ENCODE data around the gene FUT1.
A peak's percentile ranks its signal among the peaks of the same experiment; 100 is the strongest.
"Not testable (repeated sequence)": the region's sequence is repeated elsewhere in the genome, so short reads cannot be mapped to it uniquely, and the experiment has no call there.

FUT1 gene

DNA sequence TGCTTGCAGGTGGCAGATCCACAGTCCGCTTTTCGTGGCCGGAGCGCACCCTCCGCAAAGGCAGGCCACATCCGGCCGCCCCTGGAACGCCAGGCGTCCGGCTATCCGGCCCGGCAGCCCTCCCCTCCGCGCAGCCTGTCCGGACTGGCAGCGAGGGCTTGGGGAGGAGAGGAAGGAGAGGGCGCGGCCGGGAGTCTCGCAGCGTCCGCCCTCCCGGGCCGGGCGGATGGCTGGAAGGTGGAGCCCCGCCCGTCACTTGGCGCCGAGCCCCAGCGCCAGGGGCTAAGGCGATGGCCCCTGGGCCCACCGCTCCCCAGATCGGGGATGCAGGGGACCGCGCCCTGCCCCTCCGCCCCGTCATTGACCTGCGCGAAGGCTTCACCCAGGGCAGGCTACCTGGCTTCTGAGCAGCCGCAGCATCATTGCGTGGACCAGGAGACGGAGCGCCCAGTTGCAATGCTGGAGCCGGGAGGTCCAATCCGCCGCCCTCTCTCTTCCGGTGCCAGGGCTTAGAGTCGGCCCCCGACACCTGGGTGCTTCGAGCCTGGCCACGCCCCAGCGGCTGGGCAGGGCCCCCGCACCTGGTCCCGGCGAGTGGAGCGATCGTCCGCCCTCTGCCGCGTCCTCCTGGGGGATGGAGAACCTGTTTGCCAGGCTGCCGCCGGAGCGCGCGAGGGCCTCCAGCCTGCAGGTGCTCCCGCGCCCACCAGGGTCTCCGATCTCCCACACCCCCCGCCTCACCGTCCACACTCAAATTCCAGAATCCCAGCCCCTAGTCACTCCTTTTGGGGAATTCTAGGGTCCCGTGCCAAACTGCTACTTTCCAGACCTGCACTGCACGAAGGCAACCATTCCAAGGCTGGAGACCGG is at the start of gene FUT1:
FUT1 (minus strand) TSS at position 146 of the 870 bp plus-strand sequence. CDS start 1,360 bp downstream, outside the sequence.
- peak; percentile 27 for DNase-seq

DNA sequence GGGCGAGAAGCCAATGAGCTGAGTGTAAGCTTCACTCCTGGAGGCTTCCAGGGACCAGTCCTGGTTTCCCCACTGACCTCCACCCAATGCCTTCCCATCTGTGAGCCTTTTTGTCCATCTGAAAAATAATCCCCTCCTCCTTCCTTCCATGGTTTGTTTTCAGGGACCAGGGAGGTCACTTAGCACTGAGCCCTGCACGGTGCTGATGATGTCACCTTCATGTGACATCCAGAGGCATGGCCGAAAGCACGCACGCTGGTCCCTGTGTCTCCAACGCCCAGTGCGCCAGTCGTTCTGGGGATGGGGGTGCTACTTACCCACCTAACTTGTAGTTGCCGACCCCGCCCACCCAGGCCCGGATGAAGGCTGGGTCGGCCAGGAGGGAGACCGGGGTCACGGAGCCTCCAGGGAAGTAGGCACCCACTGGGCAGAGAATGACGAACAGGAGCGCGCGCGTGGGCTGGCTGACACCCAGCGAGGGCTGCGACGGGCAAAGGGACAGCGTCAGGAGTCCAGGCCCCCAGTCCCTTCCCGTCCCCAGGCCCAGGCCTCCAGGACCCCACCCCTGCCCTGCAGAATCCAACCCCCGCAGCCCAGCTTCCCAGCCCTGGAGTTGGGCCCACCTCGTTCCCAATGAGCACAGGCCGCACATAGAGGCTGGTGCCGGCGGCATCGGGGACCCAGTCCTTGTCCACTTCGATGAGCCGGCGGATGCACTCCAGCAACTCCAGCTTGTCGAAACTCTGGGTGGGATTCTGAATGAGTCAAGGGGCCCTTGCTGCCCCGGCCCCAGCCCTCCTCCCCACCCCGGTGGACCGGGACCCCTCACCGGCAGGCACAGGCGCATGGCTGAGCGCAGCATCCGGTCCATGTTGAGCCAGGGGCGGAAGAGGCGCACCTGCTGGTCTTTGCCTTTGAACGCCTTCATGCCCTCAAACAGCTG is 47.2 kb upstream of the FUT1 start:
- no peak for DNase-seq

DNA sequence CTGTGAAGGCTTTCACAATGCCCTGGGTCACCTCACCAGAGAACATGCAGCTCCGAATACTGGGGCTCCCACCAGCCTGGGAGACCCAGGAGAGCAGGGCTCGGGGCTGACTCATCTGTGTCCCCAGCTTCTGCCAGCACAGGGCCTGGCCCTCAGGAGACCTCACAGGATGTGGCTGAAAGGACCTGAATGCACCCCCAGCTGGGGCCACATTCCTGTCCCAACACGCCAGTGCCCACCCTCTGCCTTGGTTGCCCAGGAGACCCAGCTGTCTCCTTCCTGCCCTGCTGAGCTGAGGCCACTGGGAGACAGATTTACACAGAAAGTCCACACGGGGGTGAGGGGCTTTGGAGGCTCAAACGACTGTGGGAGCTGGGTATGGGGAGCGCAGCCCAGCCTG is 46.5 kb upstream of the FUT1 start:
- DNase-seq = no peak

DNA sequence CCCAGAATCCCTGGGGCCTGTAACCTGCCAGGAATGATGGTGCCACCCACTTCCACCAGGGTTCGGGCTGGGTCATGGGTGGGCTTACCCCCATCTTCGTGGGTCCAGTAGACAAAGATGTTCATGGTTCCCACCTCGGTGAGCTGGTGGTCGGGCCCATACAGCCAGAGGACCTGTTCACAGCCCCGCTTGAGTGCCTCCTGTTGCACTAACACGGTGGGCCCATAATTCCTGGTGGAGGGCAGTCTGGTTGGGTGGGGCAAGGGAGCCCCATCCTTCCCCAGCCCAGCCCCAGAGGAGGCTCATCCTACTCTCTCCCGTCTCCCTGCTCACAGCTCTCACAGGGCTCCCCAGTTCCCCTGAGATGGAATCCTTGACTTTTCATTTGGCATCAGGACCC is 44.7 kb upstream of the FUT1 start:
- DNase-seq = no peak

DNA sequence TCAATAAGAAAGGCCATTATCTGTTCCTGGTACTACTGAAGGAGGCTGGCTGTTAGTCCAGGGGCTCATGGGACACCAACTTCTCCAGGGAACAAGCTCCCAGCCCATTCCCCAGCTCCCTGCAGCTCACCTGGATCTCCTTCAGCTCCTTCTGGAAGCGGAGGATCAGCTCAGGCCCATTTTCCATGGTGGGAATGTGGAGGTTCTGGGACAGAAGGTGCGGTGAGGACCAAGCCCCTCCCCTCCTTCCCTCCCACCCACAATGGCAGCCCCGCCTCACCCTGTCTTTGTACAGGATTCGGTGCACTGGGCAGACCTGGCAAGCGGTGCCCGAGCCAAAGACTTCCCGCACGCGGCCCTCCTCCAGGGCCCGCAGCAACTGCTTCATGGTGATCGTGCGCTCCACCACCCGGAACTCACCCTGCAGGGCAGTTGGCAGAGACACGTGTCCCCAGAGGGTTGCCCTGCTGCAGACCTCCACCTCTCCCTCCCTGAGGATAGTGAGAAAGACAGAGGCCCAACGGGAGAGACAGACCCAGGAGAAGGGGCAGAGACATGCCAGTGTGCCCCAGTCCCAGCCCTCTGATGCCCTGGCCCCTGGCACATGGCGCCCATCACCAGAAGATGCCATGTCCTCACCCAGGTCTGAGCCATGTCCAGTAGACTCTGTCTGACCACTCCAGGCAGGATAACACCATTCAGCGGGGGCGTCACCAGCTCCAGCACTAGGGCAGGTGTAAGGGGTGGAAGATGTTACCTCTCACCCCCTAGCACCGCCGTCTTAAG is 44.0 kb upstream of the FUT1 start:
- DNase-seq = no peak

DNA sequence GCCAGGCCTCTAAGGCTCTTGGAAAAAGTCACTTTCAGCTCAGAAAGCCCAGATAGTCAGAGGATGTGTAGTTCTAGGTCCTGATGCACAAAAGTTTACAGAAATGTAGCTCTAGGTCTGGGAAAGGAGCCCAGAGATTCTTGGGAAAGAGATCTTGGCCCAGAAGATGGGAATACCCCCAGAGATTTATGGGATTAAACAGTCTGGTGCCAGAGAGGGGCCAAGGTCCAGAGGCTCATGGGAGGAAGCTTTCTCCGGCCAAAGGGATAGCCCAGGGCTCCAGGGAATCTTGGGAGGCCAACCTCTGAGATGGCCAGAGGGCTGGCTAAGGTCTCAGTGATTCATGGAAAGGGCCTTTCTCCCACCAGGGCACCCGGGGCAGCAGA is 43.2 kb upstream of the FUT1 start:
- DNase-seq = no peak

- peak; percentile 80 for DNase-seq
These were observed 42.7 kb upstream of the FUT1 start for GRCh38 chr19:48795055-48795684.

DNA sequence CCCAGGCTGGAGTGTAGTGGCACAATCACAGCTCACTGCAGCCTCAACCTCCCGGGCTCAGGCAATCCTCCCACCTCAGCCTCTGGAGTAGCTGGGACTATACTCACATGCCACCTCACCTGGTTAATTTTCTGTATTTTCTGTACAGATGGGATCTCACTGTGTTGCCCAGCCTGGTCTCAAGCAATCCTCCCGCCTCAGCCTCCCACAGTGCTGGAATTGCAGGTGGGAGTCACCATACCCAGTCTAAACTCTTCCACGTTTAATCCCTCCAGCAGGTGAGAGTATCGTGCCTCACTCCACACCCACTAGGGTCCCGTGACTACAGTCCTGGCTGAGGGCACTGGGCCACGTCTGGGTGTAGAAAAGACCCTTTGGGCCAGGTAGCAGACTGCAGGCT is 41.9 kb upstream of the FUT1 start:
- no peak for DNase-seq

DNA sequence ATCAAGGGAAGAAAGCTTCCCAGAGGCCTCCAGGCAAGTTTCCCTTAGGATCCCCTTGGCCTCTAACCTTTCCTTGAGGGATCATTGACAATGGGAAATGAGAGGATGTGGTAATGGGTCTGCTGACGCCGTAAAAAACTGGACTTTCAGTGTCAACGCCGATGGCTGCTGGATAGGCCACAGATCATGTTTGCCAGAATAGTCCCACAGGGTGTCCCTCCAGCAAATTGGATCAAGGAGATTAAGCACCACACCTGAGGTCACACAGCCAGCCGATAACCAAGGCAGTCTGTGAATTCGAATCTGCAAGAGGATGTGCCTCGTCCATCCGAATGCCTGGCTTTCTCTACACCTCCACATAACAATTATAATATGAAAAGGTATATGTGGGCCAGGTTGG is 40.8 kb upstream of the FUT1 start:
- no peak for DNase-seq

GRCh38 chr19:48787331-48787730 is 34.9 kb upstream of the FUT1 start:
- not testable (repeated sequence) for DNase-seq

DNA sequence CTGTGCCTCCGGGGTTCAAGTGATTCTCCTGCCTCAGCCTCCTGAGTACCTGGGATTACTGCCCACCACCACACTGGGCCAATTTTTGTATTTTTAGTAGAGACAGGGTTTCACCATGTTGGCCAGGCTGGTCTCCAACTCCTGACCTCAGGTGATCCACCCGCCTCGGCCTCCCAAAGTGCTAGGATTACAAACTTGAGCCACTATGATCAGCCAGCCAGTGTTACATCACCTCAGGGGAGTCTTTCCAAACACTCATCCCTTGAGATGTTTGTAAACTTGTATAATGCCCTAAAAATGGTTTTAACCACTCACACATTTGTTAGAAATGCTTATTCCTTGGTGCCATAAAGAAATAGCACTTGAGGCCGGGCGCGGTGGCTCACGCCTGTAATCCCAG is 34.0 kb upstream of the FUT1 start:
- DNase-seq = not testable (repeated sequence)

- DNase-seq = no peak
These were observed 32.1 kb upstream of the FUT1 start for GRCh38 chr19:48784527-48784926.

DNA sequence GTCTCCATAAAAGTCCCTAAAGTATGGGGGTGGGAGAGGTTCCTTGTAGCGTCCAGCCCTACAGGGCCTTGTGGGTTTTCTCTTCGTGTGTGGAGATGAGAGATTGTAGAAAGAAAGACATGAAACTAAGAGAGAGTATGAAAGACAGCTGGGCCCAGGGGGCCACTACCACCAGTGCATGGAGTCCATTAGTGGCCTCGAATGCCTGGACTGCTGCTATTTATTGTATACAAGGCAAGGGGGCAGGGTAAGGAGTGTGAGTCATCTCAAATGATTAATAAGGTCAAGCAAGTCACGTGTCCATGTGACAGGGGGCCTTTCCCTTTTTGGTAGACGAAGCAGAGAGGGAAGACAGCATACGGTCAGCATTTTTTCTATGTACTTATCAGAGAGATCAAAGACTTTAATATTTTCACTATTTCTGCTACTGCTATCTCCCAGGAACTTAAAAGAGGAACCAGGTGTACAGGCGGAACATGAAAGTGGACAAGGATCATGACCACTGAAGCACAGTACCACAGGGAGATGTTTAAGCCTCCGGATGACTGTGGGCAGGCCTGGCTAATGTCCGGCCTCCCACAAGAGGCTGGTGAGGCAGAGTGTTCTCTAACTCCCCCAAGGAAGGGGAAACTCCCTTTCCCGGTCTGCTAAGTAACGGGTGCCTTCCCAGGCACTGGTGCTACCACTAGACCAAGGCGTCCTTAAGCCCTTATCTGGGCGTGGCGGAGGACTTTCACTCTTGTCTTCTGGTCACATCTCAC is 28.4 kb upstream of the FUT1 start:
- no peak for DNase-seq

- no peak for DNase-seq
These were observed 27.2 kb upstream of the FUT1 start for GRCh38 chr19:48779636-48780035.

GRCh38 chr19:48777720-48778119 is 25.3 kb upstream of the FUT1 start:
- no peak for DNase-seq

- DNase-seq = no peak
These were observed 24.7 kb upstream of the FUT1 start for GRCh38 chr19:48777139-48777538.

DNA sequence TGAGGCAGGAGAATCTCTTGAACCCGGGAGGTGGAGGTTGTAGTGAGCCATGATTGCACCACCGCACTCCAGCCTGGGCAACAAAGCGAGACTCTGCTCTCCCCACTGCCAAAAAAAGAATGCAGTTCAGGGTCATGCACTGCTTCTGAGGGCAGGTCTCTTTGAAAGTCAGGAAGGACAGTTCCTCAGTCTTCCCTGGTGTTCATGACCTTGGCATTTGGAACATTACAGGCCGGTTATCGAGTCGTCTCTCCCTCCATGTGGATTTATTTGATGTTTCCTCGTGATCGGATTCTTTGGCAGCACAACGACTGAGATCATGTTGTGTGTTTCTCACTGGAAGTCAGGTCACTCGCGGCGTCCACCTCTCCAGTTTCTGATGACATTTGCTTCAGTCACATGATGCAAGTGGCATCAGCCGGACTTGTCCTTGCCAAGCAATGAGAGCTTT is 20.1 kb upstream of the FUT1 start:
- DNase-seq = no peak

DNA sequence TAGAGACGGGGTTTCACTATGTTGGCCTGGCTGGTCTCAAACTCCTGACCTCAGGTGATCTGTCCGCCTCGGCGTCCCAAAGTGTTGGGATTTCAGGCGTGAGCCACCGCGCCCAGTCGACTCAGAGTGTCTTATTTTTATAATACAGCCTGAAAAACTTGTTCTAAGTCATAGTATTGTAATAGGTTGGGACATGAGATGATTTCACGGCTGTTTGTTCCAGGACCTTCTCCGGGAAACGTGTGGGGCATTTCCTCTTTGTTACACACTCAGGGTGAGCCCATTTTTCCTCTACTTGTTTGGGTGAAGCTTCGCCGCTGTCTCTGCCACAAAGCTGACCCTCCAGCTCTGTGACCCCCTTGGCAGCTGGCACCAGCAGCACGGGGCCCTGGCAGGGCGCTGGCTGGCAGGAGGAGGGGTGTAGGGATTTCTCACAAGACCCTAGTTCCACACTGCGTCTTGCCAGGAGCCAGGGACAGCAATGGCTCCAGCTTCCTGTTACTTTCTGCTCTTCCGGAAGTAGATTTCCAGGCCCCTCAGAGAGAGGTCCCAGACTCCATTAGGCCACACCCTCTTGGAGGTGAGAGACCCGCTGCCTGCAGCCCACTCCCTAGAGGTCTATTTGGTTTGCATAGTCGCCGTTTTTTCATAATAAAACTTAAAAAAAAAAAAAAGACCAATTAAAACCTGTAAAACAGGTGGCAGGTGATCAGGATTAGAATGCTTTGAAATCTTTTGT is 18.5 kb upstream of the FUT1 start:
- DNase-seq = no peak

DNA sequence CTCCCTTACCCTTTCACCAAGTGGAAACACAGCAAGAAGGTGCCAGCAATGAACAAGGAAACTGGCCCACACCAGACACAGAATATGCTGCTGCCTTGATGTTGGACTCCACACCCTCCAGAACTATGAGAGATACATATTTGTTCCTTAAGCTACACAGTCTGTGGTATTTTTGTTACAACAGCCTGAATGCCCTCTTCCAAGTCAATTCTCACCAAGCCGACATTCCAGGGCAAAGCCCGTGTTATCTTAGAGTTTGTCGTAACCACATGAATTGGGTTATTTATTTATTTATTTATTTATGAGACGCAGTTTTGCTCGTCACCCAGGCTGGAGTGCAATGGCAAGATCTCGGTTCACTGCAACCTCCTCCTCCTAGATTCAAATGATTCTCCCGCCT is 17.8 kb upstream of the FUT1 start:
- DNase-seq = no peak

DNA sequence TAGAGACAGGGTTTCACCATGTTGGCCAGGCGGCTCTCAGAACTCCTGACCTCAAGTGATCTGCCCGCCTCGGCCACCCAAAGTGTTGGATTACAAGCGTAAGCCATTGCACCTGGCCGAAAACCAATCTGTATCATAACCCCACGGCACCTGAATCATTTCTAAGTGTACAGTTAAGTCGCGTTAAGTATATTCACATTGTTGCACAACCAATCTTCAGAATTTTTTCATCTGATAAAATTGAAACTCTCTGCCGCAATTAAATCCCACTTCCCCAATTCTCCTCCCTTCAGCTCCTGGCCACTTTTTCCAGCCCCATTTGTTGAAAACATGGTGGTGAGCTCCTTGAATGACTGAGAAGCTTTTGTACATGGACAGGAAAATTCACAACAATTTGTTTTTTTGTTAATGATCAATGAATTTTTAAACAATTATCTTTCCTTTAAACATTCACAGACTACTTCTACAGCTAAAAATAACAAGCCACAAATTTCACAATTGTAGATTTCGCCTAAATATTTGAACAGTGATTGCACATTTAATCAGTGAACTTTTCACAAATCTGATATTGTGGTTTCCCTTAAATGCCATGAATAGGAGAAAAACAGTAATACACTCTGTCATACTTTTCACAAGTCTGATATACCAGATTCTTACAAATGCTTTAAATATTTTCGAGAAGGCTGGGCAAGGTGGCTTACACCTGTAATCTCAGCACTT is 16.7 kb upstream of the FUT1 start:
- DNase-seq = no peak
